Heart left ventricle (tissue), 16 donors: ENCODE measurements around the gene ZC3H10. TPM values are rescaled to one million over a fixed set of nuclear protein-coding genes. Genes with fewer than 3 reads are reported as not detected.
A peak's percentile ranks its signal among the peaks of the same experiment; 100 is the strongest.

Experiments used
- ATAC-seq, 4 donors: fragments of 200-7000 bp; cut with Tn5 transposase; one replicate each; pipeline ENCODE4 v1.9.1; 2020 to 2022; ENCODE audit warnings: moderate library complexity in 4 of 4, mild to moderate bottlenecking in 3 of 4, moderate number of reproducible peaks in 1 of 4
- DNase-seq, 5 donors: peaks; one replicate each; pipeline ENCODE4 v3.0.0-alpha.2; 2020
- H3K27ac ChIP-seq, 12 donors: fragments of 200-600 bp; sonication (generic) in 4 of 12; one replicate each; pipeline versions ENCODE4 v1.5.0 to v1.8.0; 2016 to 2022; ENCODE audit warnings: mild to moderate bottlenecking in 2 of 12
- H3K27me3 ChIP-seq, 9 donors: fragments of 200-600 bp; sonication (generic) in 2 of 9; one replicate each; pipeline versions ENCODE4 v1.5.1 to v1.8.0; 2016 to 2022; ENCODE audit warnings: mild to moderate bottlenecking in 3 of 9
- H3K36me3 ChIP-seq, 9 donors: fragments of 200-600 bp; sonication (generic) in 2 of 9; one replicate each; pipeline versions ENCODE4 v1.5.0 to v1.8.0; 2018 to 2022; ENCODE audit warnings: mild to moderate bottlenecking in 2 of 9
- H3K4me1 ChIP-seq, 12 donors: fragments of 200-600 bp; sonication (generic) in 4 of 12; one replicate each; pipeline versions ENCODE4 v1.5.0 to v1.8.0; 2016 to 2022; ENCODE audit warnings: mild to moderate bottlenecking in 3 of 12
- H3K4me3 ChIP-seq, 12 donors: fragments of 200-600 bp; sonication (generic) in 4 of 12; one replicate each; pipeline versions ENCODE4 v1.5.0 to v1.8.0; 2017 to 2022; ENCODE audit warnings: mild to moderate bottlenecking in 9 of 12, moderate library complexity in 4 of 12
- H3K9me3 ChIP-seq, 12 donors: fragments of 200-600 bp; sonication (generic) in 4 of 12; one replicate each; pipeline versions ENCODE4 v1.5.0 to v1.8.0; 2016 to 2022; ENCODE audit warnings: mild to moderate bottlenecking in 1 of 12
- POLR2A ChIP-seq, 2 donors: fragments of 450-650 bp; IDR thresholded peaks; one replicate each; pipeline ENCODE4 v1.6.1; 2017; ENCODE audit warnings: antibody characterized with exemption in 2 of 2, mild to moderate bottlenecking in 2 of 2, moderate library complexity in 2 of 2
- WGBS, 4 donors: extraction: QIAGEN DNeasy Blood & Tissue Kit in 2 of 4; methylation state at CpG; one replicate each; pipeline versions ENCODE4 v1.1.5 to v1.1.7; 2013 to 2018; 5-methylcytosine and 5-hydroxymethylcytosine counted together
- intact Hi-C, 10 donors: fragments of 100-400 bp; cut with DNase I; formaldehyde crosslinking; loops; one replicate each; pipeline versions ENCODE4 v1.11.1 to v1.14.2; 2022
- polyA plus RNA-seq, 2 donors: library from polyadenylated mRNA; stranded (reverse); fragments of 200-250 nt; gene quantifications; one replicate each; pipeline ENCODE4 v1.2.3, GENCODE V29; 2013
- total RNA-seq, 9 donors: library from RNA; depleted of rRNA in 2 of 9; stranded (reverse); fragments of >200 nt in 2 of 9; fragmentation: NEBNext Ultra II Directional in 3 of 9; extraction: Animal tissue kit (Norgen Biotek cat#: 25700) in 3 of 9; gene quantifications; one replicate each; pipeline versions ENCODE4 v1.1.0 to v1.2.4, GENCODE V29; 2016 to 2023
- TF ChIP-seq, protein P1 (sequence below), 12 donors: fragments of 200-600 bp; sonication (generic) in 4 of 12; IDR thresholded peaks; one replicate each; pipeline versions ENCODE4 v1.5.0 to v1.8.0; 2018 to 2022; ENCODE audit warnings: antibody characterized with exemption in 12 of 12, mild to moderate bottlenecking in 5 of 12
- donor health status: ischemic (EF 13 %, LVEDD 7.1; RV severe dilation, severe dysfunction).
- donor health status: healthy with polysubstance abuse.
- donor health status: DM: no; HTN: yes; CAD: no.
- donor health status: DM: no; HTN: no; CAD: no.
- donor health status: ischemic (EF 25% LVEDD 6.9; RV normal size, moderate dysfunction).
- donor health status: ischemic (EF 25% LVEDD 5.7; RV mildly dilated, moderate dysfunction).
- donor health status: healthy.
- donor health status: DM: yes; HTN: yes; CAD: no.
- donor health status: ischemic (EF 35%, LVEDD 5.7; RV mildly dilated, moderate dysfunction).
- donor health status: nonischemic (EF 11% LVEDD 7.7; RV severe dilation, severe dysfunction).
- donor health status: DM: yes; HTN: yes; CAD: no.
- donor health status: PGD.
- donor health status: ischemic (EF 29% LVEDD 5.4; RV normal size, mild dysfunction).
- donor health status: nonischemic (EF 23%, LVEDD 6.1; RV moderate dilation, normal function).

ZC3H10 gene
- total and polyA plus RNA-seq, 11 donors = 2.7 to 6.4 (median 4.3) TPM

DNA sequence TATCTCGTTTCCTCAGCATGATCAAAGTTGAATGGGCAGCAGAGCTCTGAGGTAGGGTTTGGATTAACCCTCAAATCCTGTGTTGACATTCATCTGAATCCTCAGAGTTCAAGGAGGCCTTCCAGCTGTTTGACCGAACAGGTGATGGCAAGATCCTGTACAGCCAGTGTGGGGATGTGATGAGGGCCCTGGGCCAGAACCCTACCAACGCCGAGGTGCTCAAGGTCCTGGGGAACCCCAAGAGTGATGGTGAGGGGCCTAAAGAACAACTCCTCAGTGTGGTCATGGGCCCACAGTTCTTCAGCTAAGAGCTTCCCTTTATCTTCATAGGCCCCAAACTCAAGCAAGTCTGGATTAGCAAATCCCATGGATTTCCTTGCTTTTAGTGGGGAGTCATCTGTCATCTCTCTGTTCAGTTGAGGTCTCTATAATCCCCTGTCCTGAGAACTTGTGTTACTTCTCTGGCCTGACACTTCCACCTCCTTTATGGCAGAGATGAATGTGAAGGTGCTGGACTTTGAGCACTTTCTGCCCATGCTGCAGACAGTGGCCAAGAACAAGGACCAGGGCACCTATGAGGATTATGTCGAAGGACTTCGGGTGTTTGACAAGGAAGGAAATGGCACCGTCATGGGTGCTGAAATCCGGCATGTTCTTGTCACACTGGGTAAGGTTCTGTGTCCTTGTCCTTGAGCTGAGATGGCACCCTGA is 41.6 kb downstream of the ZC3H10 start:
- no peak for DNase-seq
- Histone ChIP-seq H3K27ac (peak overlapping the region; percentile 92 to 99 (median 98)), H3K36me3 (peaks cover 0 to 55% (median 53%) of the 10 kb centered on the region in 9 donors), H3K4me1 (peaks cover 4 to 45% (median 34%) of the 10 kb centered on the region in 12 donors), H3K27me3 (no peaks in the 10 kb centered on the region), H3K9me3 (no peaks in the 10 kb centered on the region), H3K4me3 (peak overlapping the region; percentile 62 to 98 (median 90))
- intact Hi-C loops = loop anchor here in 9 of 10 donors (2.0 to 5.0 kb wide), 5 partner anchors 29 to 42 kb away; partner anchors contain the start of genes ZC3H10 (in 6 of the 9), RPL41 (in 3 of the 9) and SMARCC2 (in 1 of the 9)
- TF ChIP-seq POLR2A (IDR thresholded peaks at IDR 0.05) = no peak
- TF ChIP-seq, protein P1, sequence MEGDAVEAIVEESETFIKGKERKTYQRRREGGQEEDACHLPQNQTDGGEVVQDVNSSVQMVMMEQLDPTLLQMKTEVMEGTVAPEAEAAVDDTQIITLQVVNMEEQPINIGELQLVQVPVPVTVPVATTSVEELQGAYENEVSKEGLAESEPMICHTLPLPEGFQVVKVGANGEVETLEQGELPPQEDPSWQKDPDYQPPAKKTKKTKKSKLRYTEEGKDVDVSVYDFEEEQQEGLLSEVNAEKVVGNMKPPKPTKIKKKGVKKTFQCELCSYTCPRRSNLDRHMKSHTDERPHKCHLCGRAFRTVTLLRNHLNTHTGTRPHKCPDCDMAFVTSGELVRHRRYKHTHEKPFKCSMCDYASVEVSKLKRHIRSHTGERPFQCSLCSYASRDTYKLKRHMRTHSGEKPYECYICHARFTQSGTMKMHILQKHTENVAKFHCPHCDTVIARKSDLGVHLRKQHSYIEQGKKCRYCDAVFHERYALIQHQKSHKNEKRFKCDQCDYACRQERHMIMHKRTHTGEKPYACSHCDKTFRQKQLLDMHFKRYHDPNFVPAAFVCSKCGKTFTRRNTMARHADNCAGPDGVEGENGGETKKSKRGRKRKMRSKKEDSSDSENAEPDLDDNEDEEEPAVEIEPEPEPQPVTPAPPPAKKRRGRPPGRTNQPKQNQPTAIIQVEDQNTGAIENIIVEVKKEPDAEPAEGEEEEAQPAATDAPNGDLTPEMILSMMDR (IDR thresholded peaks at IDR 0.05) = no peak
- ATAC-seq = no peak
- 3 to 13% (median 6%) methylated on average over 8 of the region's 8 CpGs for whole genome bisulfite sequencing, 4 donors

DNA sequence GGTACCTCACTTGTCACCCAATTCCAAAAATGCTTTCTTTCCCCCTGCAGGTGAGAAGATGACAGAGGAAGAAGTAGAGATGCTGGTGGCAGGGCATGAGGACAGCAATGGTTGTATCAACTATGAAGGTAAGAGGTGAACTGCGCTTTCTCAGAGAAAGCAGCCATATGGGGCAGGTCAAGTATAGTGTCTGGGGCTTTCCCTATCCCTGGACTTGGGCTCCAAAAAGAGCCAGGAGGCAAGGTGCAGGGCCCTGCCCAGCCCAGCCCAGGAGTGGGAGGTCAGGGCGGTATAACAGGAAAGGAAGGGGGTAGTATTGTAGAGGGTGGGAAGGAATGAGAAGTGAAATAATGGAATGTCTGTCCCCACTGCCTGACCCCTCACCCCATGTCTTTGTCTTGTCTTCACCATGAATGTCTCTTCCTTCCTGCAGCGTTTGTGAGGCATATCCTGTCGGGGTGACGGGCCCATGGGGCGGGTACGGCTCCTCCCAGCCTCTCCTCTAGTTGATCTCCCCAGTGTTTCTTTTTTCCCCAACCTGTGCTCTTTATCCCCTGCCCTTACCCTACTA is 42.2 kb downstream of the ZC3H10 start:
- H3K27me3 ChIP-seq = no peaks in the 10 kb centered on the region
- peak in 1 of 4 donors; percentile 1 for ATAC-seq
- peak overlapping the region; percentile 62 to 98 (median 90) for H3K4me3 ChIP-seq
- H3K9me3 ChIP-seq = no peaks in the 10 kb centered on the region
- TF ChIP-seq, protein P1 (IDR thresholded peaks at IDR 0.05) = no peak
- no peak for TF ChIP-seq POLR2A (IDR thresholded peaks at IDR 0.05)
- intact Hi-C loops = no loop called here
- H3K4me1 ChIP-seq = peaks cover 4 to 46% (median 34%) of the 10 kb centered on the region in 12 donors
- whole genome bisulfite sequencing, 4 donors = 4 to 13% (median 12%) methylated on average over 7 of the region's 7 CpGs
- peak overlapping the region; percentile 92 to 99 (median 98) for H3K27ac ChIP-seq
- H3K36me3 ChIP-seq = peaks cover 0 to 62% (median 59%) of the 10 kb centered on the region in 9 donors
- no peak for DNase-seq

DNA sequence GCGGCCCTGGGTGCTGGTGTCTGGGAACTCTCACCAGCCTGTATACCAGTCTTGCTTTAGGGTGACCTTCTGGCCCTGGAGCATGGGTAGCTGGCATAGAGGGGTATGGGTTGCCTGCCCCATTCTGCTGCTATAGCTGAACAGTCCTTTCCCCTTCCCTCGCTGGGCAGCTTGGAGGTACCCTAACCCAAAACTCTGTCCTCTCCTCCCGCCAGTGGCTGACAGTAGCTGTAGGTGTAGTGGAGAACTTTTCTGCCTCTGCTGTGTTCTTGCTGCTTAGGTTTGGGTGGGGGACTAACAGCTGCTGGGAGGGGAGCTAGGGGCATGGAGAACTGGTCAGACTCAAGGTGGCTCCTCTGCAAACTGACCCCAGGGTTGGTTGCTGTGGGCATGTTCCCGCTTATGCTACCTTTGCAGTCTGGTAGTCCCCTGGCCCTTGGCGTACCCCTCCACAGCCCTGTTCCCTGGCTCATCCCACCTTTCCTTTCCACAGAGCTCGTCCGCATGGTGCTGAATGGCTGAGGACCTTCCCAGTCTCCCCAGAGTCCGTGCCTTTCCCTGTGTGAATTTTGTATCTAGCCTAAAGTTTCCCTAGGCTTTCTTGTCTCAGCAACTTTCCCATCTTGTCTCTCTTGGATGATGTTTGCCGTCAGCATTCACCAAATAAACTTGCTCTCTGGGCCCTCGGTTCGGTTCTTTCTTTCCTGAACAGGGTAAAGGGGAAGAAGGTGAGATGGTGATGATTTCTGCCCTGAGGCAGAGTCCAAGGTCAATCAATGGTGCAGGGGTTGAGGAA is 43.0 kb downstream of the ZC3H10 start:
- H3K27ac ChIP-seq = peak overlapping the region in 11 of 12 donors; percentile 50 to 99 (median 98)
- peaks cover 4 to 54% (median 34%) of the 10 kb centered on the region in 12 donors for H3K4me1 ChIP-seq
- DNase-seq (no peak), ATAC-seq (no peak)
- intact Hi-C loops = no loop called here
- H3K36me3 ChIP-seq = peaks cover 0 to 70% (median 68%) of the 10 kb centered on the region in 9 donors
- no peaks in the 10 kb centered on the region for H3K9me3 ChIP-seq
- TF ChIP-seq, protein P1 (IDR thresholded peaks at IDR 0.05) = no peak
- TF ChIP-seq POLR2A (IDR thresholded peaks at IDR 0.05) = no peak
- H3K4me3 ChIP-seq = peak overlapping the region; percentile 62 to 98 (median 90)
- no peaks in the 10 kb centered on the region for H3K27me3 ChIP-seq
- 42 to 58% (median 46%) methylated on average over 11 of the region's 11 CpGs for WGBS, 4 donors
